ENCODE data around the gene ZKSCAN5. TPM values are rescaled to one million over a fixed set of nuclear protein-coding genes. Genes with fewer than 3 reads are reported as not detected.

The ZKSCAN5 gene
- total RNA-seq, 1 donor: 12.3 TPM

DNA sequence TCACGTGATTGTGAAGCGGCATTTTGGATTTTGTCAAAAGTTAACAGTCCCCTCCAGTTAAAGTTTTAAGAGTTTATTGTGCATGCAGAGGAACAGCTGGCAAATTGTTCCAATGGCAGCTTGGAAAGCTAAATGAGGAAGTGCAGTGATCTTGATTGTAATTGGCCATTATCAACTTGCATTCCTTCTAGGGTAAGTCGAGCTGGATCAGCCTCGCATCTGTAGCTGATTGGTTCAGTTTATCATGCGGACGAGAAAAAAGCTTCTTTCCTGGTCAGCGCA, 31.2 kb upstream of the ZKSCAN5 start:
- peak overlapping the region; percentile 62 for H3K27ac ChIP-seq (ENCODE audit: low read depth, low read length)
- peak overlapping the region; percentile 79 for H3K4me2 ChIP-seq (ENCODE audit: insufficient read depth, low read length)
- peak; percentile 97 for DNase-seq (ENCODE audit: insufficient read length, low spot score, missing footprints)
- no peaks in the 10 kb centered on the region for H3K27me3 ChIP-seq (ENCODE audit: insufficient read depth, low read length)
- H4K20me1 ChIP-seq (ENCODE audit: insufficient read depth, low read length): peaks cover 3% of the 10 kb centered on the region
- peak overlapping the region; percentile 75 for H2AFZ ChIP-seq (ENCODE audit: low read length)
- peaks cover 53% of the 10 kb centered on the region for H3K79me2 ChIP-seq (ENCODE audit: insufficient read depth, low read length)
- no peaks in the 10 kb centered on the region for H3K9me3 ChIP-seq (ENCODE audit: low read depth, low read length)
- TF ChIP-seq, protein P1, sequence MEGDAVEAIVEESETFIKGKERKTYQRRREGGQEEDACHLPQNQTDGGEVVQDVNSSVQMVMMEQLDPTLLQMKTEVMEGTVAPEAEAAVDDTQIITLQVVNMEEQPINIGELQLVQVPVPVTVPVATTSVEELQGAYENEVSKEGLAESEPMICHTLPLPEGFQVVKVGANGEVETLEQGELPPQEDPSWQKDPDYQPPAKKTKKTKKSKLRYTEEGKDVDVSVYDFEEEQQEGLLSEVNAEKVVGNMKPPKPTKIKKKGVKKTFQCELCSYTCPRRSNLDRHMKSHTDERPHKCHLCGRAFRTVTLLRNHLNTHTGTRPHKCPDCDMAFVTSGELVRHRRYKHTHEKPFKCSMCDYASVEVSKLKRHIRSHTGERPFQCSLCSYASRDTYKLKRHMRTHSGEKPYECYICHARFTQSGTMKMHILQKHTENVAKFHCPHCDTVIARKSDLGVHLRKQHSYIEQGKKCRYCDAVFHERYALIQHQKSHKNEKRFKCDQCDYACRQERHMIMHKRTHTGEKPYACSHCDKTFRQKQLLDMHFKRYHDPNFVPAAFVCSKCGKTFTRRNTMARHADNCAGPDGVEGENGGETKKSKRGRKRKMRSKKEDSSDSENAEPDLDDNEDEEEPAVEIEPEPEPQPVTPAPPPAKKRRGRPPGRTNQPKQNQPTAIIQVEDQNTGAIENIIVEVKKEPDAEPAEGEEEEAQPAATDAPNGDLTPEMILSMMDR (IDR thresholded peaks at IDR 0.05; ENCODE audit: extremely low read depth, low read depth, low read length): no peak
- H3K4me3 ChIP-seq (ENCODE audit: insufficient read depth, low read length): peak overlapping the region; percentile 92
- H3K4me1 ChIP-seq (ENCODE audit: insufficient read depth, low read length): no peaks in the 10 kb centered on the region
- peaks cover 10% of the 10 kb centered on the region for H3K36me3 ChIP-seq (ENCODE audit: insufficient read depth, low read length)

DNA sequence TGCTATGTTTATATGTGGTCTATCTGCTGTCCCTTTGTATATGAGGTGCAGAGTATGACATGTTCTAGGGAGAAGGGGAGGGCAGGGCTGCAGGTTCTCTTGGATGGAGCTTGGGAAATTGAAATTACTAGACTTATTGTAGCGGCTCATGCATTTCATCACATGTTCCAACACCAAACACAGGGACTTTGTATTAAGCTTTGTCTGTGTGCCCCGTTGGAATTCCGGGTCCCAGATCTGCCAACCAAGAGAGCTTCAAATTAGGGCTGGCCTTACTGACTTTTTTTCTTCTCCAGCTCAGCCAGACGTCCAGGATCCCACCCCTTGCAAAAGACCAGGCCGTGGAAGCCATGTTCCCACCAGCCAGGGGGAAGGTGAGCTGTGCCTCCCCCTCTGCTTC, 28.4 kb upstream of the ZKSCAN5 start:
- Histone ChIP-seq H3K9me3 (ENCODE audit: low read depth, low read length) (no peaks in the 10 kb centered on the region), H3K4me1 (ENCODE audit: insufficient read depth, low read length) (no peaks in the 10 kb centered on the region), H3K36me3 (ENCODE audit: insufficient read depth, low read length) (peaks cover 31% of the 10 kb centered on the region), H3K4me3 (ENCODE audit: insufficient read depth, low read length) (no peak overlapping the region), H3K27ac (ENCODE audit: low read depth, low read length) (no peak overlapping the region), H3K79me2 (ENCODE audit: insufficient read depth, low read length) (peaks cover 73% of the 10 kb centered on the region), H3K4me2 (ENCODE audit: insufficient read depth, low read length) (no peak overlapping the region), H3K27me3 (ENCODE audit: insufficient read depth, low read length) (no peaks in the 10 kb centered on the region), H4K20me1 (ENCODE audit: insufficient read depth, low read length) (peaks cover 6% of the 10 kb centered on the region), H2AFZ (ENCODE audit: low read length) (no peak overlapping the region)
- TF ChIP-seq, protein P1 (IDR thresholded peaks at IDR 0.05; ENCODE audit: extremely low read depth, low read depth, low read length): no peak
- peak; percentile 62 for DNase-seq (ENCODE audit: insufficient read length, low spot score, missing footprints)

DNA sequence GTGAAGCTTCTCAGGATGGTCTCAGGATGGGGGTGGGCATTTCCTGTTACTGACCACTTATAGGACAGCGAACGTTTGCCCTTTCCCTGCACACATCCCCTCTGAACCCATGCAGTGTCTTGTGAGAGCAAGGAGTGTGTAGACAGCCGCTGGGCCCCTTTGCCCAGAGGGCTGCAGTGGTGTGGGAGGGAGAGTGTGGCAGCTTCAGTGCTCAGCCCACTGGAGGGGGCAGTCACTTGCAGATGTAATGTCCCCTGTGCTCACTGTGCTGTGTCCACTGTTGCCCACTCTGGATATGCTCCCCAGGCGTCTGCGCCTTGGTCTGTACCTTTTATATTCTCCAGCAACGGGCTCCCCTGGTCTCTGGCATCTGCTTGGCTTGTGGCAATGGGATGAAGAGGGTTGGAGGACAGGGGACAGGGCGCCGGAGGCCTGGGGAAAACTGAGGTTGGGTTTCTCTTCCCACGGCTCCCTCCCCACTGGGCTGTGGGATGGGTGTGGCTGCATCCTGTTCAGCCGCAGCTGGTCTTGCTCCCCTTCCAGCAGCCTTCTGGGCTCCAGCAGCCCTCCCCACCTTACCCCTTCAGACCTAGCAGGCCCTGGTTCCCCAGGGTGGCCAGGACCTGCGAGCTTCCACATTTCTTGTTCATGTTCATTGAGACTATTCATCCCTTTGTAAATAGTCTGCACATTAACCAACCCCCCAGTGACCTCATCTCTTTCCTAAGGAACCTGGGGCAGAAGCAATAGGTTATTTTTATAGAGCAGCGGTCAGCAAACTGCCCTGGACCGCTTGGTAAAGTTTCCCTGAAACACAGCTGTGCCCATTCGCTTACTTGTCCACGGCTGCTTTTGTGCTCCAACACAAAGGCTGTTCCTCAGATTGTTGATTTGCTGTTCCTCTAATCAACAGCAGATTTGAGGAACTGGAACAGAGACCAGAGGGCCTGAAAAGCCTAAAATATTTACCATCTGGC, 25.7 kb upstream of the ZKSCAN5 start:
- no peak overlapping the region for H3K4me3 ChIP-seq (ENCODE audit: insufficient read depth, low read length)
- H3K79me2 ChIP-seq (ENCODE audit: insufficient read depth, low read length): peaks cover 62% of the 10 kb centered on the region
- TF ChIP-seq, protein P1 (IDR thresholded peaks at IDR 0.05; ENCODE audit: extremely low read depth, low read depth, low read length): no peak
- no peaks in the 10 kb centered on the region for H3K9me3 ChIP-seq (ENCODE audit: low read depth, low read length)
- DNase-seq (ENCODE audit: insufficient read length, low spot score, missing footprints): peak; percentile 2
- no peak overlapping the region for H3K27ac ChIP-seq (ENCODE audit: low read depth, low read length)
- peaks cover 43% of the 10 kb centered on the region for H3K36me3 ChIP-seq (ENCODE audit: insufficient read depth, low read length)
- H2AFZ ChIP-seq (ENCODE audit: low read length): no peak overlapping the region
- H3K27me3 ChIP-seq (ENCODE audit: insufficient read depth, low read length): no peaks in the 10 kb centered on the region
- H4K20me1 ChIP-seq (ENCODE audit: insufficient read depth, low read length): peaks cover 6% of the 10 kb centered on the region
- no peak overlapping the region for H3K4me2 ChIP-seq (ENCODE audit: insufficient read depth, low read length)
- H3K4me1 ChIP-seq (ENCODE audit: insufficient read depth, low read length): no peaks in the 10 kb centered on the region

DNA sequence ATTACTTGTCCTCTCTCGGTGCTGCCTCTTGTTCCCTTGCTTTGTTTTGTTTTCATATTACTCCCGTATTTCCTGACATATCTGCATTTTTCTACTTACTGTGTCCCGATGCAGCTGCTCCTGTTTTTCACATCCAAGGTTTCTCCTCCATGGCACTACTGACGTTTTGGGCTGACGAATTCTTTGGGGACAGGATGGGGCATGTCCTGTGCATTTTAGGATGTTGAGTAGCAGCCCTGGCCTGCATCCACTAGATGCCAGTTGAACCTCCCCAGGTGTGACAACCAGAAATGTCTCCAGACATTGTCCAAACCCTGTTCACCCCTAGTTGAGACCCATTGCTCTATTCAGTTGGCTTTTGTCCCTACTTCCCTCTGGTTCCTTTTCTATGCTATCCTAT, 19.4 kb upstream of the ZKSCAN5 start:
- no peak for DNase-seq (ENCODE audit: insufficient read length, low spot score, missing footprints)
- TF ChIP-seq, protein P1 (IDR thresholded peaks at IDR 0.05; ENCODE audit: extremely low read depth, low read depth, low read length): no peak
- Histone ChIP-seq H3K4me1 (ENCODE audit: insufficient read depth, low read length) (no peaks in the 10 kb centered on the region), H2AFZ (ENCODE audit: low read length) (no peak overlapping the region), H3K27ac (ENCODE audit: low read depth, low read length) (no peak overlapping the region), H3K9me3 (ENCODE audit: low read depth, low read length) (no peaks in the 10 kb centered on the region), H3K79me2 (ENCODE audit: insufficient read depth, low read length) (peaks cover 3% of the 10 kb centered on the region), H3K4me2 (ENCODE audit: insufficient read depth, low read length) (no peak overlapping the region), H4K20me1 (ENCODE audit: insufficient read depth, low read length) (peaks cover 3% of the 10 kb centered on the region), H3K4me3 (ENCODE audit: insufficient read depth, low read length) (no peak overlapping the region), H3K27me3 (ENCODE audit: insufficient read depth, low read length) (no peaks in the 10 kb centered on the region), H3K36me3 (ENCODE audit: insufficient read depth, low read length) (peaks cover 38% of the 10 kb centered on the region)
